Measurements from ENCODE around the gene PTGER3. TPM values are rescaled to one million over a fixed set of nuclear protein-coding genes. Genes with fewer than 3 reads are reported as not detected.
"Not testable (repeated sequence)": the region's sequence is repeated elsewhere in the genome, so short reads cannot be mapped to it uniquely, and the experiment has no call there.

PTGER3 gene
- total and polyA plus RNA-seq, 5 donors from 2014 or later = 0.32 TPM; not detected in 4

GRCh38 chr1:70997793-70998192 is 49.8 kb downstream of the PTGER3 start:
- DNase-seq (no peak), ATAC-seq (ENCODE audit: low read depth in 2 of 2) (no peak)
- H3K9me3 ChIP-seq (ENCODE audit: control insufficient read depth in 2 of 2, low read length in 2 of 2) = no peaks in the 10 kb centered on the region
- no peak overlapping the region for H3K27ac ChIP-seq (ENCODE audit: insufficient read depth, low read length, poor library complexity, severe bottlenecking)
- Mint-ChIP-seq H3K27ac (no peak overlapping the region), H3K4me3 (no peak overlapping the region), H3K36me3 (no peaks in the 10 kb centered on the region), H3K9me3 (peaks cover 0 to 3% (median 0%) of the 10 kb centered on the region in 7 donors), H3K27me3 (peaks cover 11% of the 10 kb centered on the region), H3K4me1 (peaks cover 0 to 2% (median 0%) of the 10 kb centered on the region in 4 donors)
- H3K4me3 ChIP-seq (ENCODE audit: low read depth, low read length) = no peak overlapping the region
- no peaks in the 10 kb centered on the region for H3K4me1 ChIP-seq (ENCODE audit: control insufficient read depth, insufficient read depth, low read length, poor library complexity, severe bottlenecking)
- no peaks in the 10 kb centered on the region for H3K27me3 ChIP-seq (ENCODE audit: control insufficient read depth, insufficient read depth, low read length)
- no peaks in the 10 kb centered on the region for H3K36me3 ChIP-seq (ENCODE audit: control insufficient read depth, insufficient read depth, low read length)

DNA sequence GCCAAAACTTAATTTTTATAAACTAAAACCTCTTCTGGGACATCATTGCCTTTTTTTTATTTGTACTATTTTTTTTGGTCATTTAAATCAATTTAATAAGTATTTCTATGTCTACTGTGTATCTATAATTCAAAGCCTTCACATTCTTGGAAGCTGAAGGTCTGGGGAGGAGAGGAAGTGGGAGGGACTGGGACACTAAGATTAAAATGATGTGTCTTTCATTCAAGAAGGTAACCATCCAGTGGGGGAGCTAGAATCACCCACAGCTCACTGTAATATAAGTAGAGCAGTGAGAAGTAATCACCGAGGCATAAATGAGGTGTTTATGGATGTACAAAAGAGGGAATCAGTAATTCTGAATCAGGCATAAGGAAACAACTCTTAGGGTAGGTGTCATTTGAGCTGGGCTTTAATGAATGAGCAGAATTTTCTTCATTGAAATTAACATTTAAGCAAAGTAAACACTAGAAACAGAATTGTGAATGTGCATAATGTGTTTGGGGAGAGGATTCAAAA is 52.8 kb downstream of the PTGER3 start:
- ATAC-seq (ENCODE audit: low read depth in 2 of 2) = no peak
- H3K4me3 ChIP-seq (ENCODE audit: low read depth, low read length) = no peak overlapping the region
- Mint-ChIP-seq H3K4me1 (peaks cover 0 to 2% (median 0%) of the 10 kb centered on the region in 4 donors), H3K4me3 (no peak overlapping the region), H3K27ac (no peak overlapping the region), H3K27me3 (peaks cover 1% of the 10 kb centered on the region), H3K9me3 (peaks cover 0 to 3% (median 0%) of the 10 kb centered on the region in 7 donors), H3K36me3 (no peaks in the 10 kb centered on the region)
- H3K36me3 ChIP-seq (ENCODE audit: control insufficient read depth, insufficient read depth, low read length) = no peaks in the 10 kb centered on the region
- H3K9me3 ChIP-seq (ENCODE audit: control insufficient read depth in 2 of 2, low read length in 2 of 2) = no peaks in the 10 kb centered on the region
- H3K4me1 ChIP-seq (ENCODE audit: control insufficient read depth, insufficient read depth, low read length, poor library complexity, severe bottlenecking) = no peaks in the 10 kb centered on the region
- no peaks in the 10 kb centered on the region for H3K27me3 ChIP-seq (ENCODE audit: control insufficient read depth, insufficient read depth, low read length)
- DNase-seq = no peak
- no peak overlapping the region for H3K27ac ChIP-seq (ENCODE audit: insufficient read depth, low read length, poor library complexity, severe bottlenecking)

GRCh38 chr1:70993798-70994197 is 53.8 kb downstream of the PTGER3 start:
- H3K27me3 ChIP-seq (ENCODE audit: control insufficient read depth, insufficient read depth, low read length) = no peaks in the 10 kb centered on the region
- no peak overlapping the region for H3K4me3 ChIP-seq (ENCODE audit: low read depth, low read length)
- no peaks in the 10 kb centered on the region for H3K4me1 ChIP-seq (ENCODE audit: control insufficient read depth, insufficient read depth, low read length, poor library complexity, severe bottlenecking)
- no peaks in the 10 kb centered on the region for H3K27me3 Mint-ChIP-seq
- H3K9me3 ChIP-seq (ENCODE audit: control insufficient read depth in 2 of 2, low read length in 2 of 2) = no peaks in the 10 kb centered on the region
- no peak for DNase-seq
- H3K36me3 Mint-ChIP-seq = no peaks in the 10 kb centered on the region
- no peak overlapping the region for H3K27ac ChIP-seq (ENCODE audit: insufficient read depth, low read length, poor library complexity, severe bottlenecking)
- H3K36me3 ChIP-seq (ENCODE audit: control insufficient read depth, insufficient read depth, low read length) = no peaks in the 10 kb centered on the region
- H3K27ac Mint-ChIP-seq = no peak overlapping the region
- no peak for ATAC-seq (ENCODE audit: low read depth in 2 of 2)
- peaks cover 0 to 3% (median 0%) of the 10 kb centered on the region in 7 donors for H3K9me3 Mint-ChIP-seq
- no peaks in the 10 kb centered on the region for H3K4me1 Mint-ChIP-seq
- no peak overlapping the region for H3K4me3 Mint-ChIP-seq

- Histone ChIP-seq H3K4me1 (ENCODE audit: control insufficient read depth, insufficient read depth, low read length, poor library complexity, severe bottlenecking) (no peaks in the 10 kb centered on the region), H3K27me3 (ENCODE audit: control insufficient read depth, insufficient read depth, low read length) (no peaks in the 10 kb centered on the region), H3K36me3 (ENCODE audit: control insufficient read depth, insufficient read depth, low read length) (no peaks in the 10 kb centered on the region), H3K4me3 (ENCODE audit: low read depth, low read length) (no peak overlapping the region), H3K27ac (ENCODE audit: insufficient read depth, low read length, poor library complexity, severe bottlenecking) (no peak overlapping the region), H3K9me3 (ENCODE audit: control insufficient read depth in 2 of 2, low read length in 2 of 2) (no peaks in the 10 kb centered on the region)
- no peaks in the 10 kb centered on the region for H3K36me3 Mint-ChIP-seq
- H3K9me3 Mint-ChIP-seq = peaks cover 0 to 3% (median 0%) of the 10 kb centered on the region in 7 donors
- H3K27me3 Mint-ChIP-seq = no peaks in the 10 kb centered on the region
- ATAC-seq (ENCODE audit: low read depth in 2 of 2) (no peak), DNase-seq (no peak)
- H3K4me3 Mint-ChIP-seq = no peak overlapping the region
- H3K4me1 Mint-ChIP-seq = no peaks in the 10 kb centered on the region
- H3K27ac Mint-ChIP-seq = no peak overlapping the region
These were observed 55.1 kb downstream of the PTGER3 start for GRCh38 chr1:70992521-70992920.

DNA sequence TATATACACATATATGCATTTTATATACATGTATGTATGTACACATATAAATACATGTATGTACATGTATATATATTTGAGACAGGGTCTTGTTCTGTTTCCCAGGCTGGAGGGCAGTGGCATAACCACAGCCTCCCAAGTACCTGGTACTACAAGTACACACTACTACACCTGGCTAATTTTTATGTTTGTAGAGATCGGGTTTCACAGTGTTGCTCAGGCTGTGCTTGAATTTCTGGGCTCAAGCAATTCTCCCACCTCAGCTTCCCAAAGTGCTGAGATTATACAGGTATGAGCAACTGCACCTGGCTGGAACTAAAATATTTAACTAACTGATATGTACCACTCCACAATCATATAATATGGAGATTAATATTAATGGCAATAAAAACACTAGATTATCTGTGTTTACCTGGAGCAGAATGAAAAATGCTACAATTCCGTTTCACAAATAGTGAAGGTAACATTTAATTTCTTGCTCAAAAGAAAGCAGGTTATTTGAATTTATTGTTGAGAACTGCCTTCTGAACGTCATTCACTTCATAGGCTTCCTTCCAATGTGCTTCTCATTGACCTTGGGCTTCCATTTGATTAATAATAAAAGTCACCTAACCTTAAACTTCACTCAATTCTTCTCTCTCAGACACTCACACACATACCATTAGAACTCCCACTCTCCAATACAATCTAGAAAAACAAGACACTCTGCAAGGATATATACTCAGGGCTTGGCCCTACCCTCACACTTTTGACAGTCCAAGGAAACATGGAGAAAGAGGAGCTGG is 57.0 kb downstream of the PTGER3 start:
- H3K36me3 Mint-ChIP-seq = no peaks in the 10 kb centered on the region

DNA sequence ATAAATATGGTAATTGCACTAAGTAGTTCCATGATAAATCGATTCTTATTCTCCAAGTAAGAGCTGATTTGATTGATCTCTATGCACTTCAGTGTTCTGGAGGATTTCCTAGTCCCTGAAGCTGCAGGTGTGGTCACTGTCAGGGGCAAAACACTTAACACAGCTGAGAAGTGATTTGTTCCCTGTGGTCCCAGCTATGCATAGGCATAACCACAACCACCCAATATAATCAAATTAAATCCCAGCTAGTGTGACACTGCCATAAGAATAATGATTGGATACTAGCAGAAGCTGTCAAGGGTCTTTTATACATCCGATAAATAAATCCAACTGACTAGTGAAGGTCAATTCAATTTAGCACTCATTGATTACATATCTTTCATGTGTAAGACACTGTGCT is 60.1 kb downstream of the PTGER3 start:
- Histone ChIP-seq H3K4me3 (ENCODE audit: low read depth, low read length) (no peak overlapping the region), H3K9me3 (ENCODE audit: control insufficient read depth in 2 of 2, low read length in 2 of 2) (no peaks in the 10 kb centered on the region), H3K27ac (ENCODE audit: insufficient read depth, low read length, poor library complexity, severe bottlenecking) (no peak overlapping the region), H3K27me3 (ENCODE audit: control insufficient read depth, insufficient read depth, low read length) (no peaks in the 10 kb centered on the region), H3K36me3 (ENCODE audit: control insufficient read depth, insufficient read depth, low read length) (no peaks in the 10 kb centered on the region), H3K4me1 (ENCODE audit: control insufficient read depth, insufficient read depth, low read length, poor library complexity, severe bottlenecking) (no peaks in the 10 kb centered on the region)
- Mint-ChIP-seq H3K9me3 (peaks cover 0 to 3% (median 1%) of the 10 kb centered on the region in 7 donors), H3K27me3 (no peaks in the 10 kb centered on the region), H3K4me3 (no peak overlapping the region), H3K36me3 (no peaks in the 10 kb centered on the region), H3K27ac (no peak overlapping the region), H3K4me1 (no peaks in the 10 kb centered on the region)
- ATAC-seq (ENCODE audit: low read depth in 2 of 2) (no peak), DNase-seq (no peak)

More for the DNA sequence above, 57.0 kb downstream of the PTGER3 start:
- Mint-ChIP-seq H3K27ac (no peak overlapping the region), H3K4me3 (no peak overlapping the region), H3K9me3 (peaks cover 0 to 3% (median under 1%) of the 10 kb centered on the region in 7 donors), H3K4me1 (no peaks in the 10 kb centered on the region), H3K27me3 (no peaks in the 10 kb centered on the region)
- no peak overlapping the region for H3K27ac ChIP-seq (ENCODE audit: insufficient read depth, low read length, poor library complexity, severe bottlenecking)
- H3K27me3 ChIP-seq (ENCODE audit: control insufficient read depth, insufficient read depth, low read length) = no peaks in the 10 kb centered on the region
- DNase-seq (no peak), ATAC-seq (ENCODE audit: low read depth in 2 of 2) (no peak)
- H3K36me3 ChIP-seq (ENCODE audit: control insufficient read depth, insufficient read depth, low read length) = no peaks in the 10 kb centered on the region
- no peaks in the 10 kb centered on the region for H3K9me3 ChIP-seq (ENCODE audit: control insufficient read depth in 2 of 2, low read length in 2 of 2)
- H3K4me1 ChIP-seq (ENCODE audit: control insufficient read depth, insufficient read depth, low read length, poor library complexity, severe bottlenecking) = no peaks in the 10 kb centered on the region
- H3K4me3 ChIP-seq (ENCODE audit: low read depth, low read length) = no peak overlapping the region

DNA sequence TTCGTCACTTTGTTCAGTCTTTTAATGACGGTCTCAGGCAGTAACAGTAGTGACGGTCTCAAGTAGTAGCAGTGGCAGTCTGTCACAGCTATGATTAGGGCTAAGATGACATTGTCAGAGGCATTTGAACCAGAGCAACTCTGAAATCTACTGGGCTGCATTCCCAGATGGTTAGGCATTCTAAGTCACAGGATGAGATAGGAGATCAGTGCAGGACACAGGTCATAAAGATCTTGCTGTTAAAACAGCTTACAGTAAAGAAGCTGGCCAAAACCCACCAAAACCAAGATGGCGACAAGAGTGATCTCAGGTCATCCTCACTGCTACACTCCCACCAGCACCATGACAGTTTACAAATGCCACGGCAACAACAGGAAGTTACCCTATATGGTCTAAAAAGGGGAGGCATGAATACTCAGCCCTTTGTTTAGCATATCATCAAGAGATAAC is 61.8 kb downstream of the PTGER3 start:
- not testable (repeated sequence) for H3K36me3 ChIP-seq (ENCODE audit: control insufficient read depth, insufficient read depth, low read length); H3K36me3 Mint-ChIP-seq; DNase-seq; H3K27me3 Mint-ChIP-seq; H3K4me3 ChIP-seq (ENCODE audit: low read depth, low read length); H3K4me1 ChIP-seq (ENCODE audit: control insufficient read depth, insufficient read depth, low read length, poor library complexity, severe bottlenecking); H3K4me1 Mint-ChIP-seq; ATAC-seq (ENCODE audit: low read depth in 2 of 2); H3K27ac ChIP-seq (ENCODE audit: insufficient read depth, low read length, poor library complexity, severe bottlenecking); H3K9me3 Mint-ChIP-seq; H3K4me3 Mint-ChIP-seq; H3K27ac Mint-ChIP-seq; H3K27me3 ChIP-seq (ENCODE audit: control insufficient read depth, insufficient read depth, low read length); H3K9me3 ChIP-seq (ENCODE audit: control insufficient read depth in 2 of 2, low read length in 2 of 2)

- not testable (repeated sequence) for H3K36me3 ChIP-seq (ENCODE audit: control insufficient read depth, insufficient read depth, low read length); H3K27ac Mint-ChIP-seq; H3K27ac ChIP-seq (ENCODE audit: insufficient read depth, low read length, poor library complexity, severe bottlenecking); H3K4me1 ChIP-seq (ENCODE audit: control insufficient read depth, insufficient read depth, low read length, poor library complexity, severe bottlenecking); ATAC-seq (ENCODE audit: low read depth in 2 of 2); H3K36me3 Mint-ChIP-seq; H3K4me3 Mint-ChIP-seq; H3K4me3 ChIP-seq (ENCODE audit: low read depth, low read length); H3K27me3 Mint-ChIP-seq; H3K9me3 Mint-ChIP-seq; DNase-seq; H3K27me3 ChIP-seq (ENCODE audit: control insufficient read depth, insufficient read depth, low read length); H3K9me3 ChIP-seq (ENCODE audit: control insufficient read depth in 2 of 2, low read length in 2 of 2); H3K4me1 Mint-ChIP-seq
These were observed 62.3 kb downstream of the PTGER3 start for GRCh38 chr1:70985278-70985677.
